NCI-H510A treated with DMSO at 0.1 percent for 48 hours (cell line): ENCODE data around the gene TULP3.
A peak's percentile ranks its signal among the peaks of the same experiment; 100 is the strongest.
"Not testable (repeated sequence)": the region's sequence is repeated elsewhere in the genome, so short reads cannot be mapped to it uniquely, and the experiment has no call there.

Experiments used
- DNase-seq: peaks from one replicate; lab custom pipeline; 2025; lab: John Stamatoyannopoulos, UW

The TULP3 gene

DNA sequence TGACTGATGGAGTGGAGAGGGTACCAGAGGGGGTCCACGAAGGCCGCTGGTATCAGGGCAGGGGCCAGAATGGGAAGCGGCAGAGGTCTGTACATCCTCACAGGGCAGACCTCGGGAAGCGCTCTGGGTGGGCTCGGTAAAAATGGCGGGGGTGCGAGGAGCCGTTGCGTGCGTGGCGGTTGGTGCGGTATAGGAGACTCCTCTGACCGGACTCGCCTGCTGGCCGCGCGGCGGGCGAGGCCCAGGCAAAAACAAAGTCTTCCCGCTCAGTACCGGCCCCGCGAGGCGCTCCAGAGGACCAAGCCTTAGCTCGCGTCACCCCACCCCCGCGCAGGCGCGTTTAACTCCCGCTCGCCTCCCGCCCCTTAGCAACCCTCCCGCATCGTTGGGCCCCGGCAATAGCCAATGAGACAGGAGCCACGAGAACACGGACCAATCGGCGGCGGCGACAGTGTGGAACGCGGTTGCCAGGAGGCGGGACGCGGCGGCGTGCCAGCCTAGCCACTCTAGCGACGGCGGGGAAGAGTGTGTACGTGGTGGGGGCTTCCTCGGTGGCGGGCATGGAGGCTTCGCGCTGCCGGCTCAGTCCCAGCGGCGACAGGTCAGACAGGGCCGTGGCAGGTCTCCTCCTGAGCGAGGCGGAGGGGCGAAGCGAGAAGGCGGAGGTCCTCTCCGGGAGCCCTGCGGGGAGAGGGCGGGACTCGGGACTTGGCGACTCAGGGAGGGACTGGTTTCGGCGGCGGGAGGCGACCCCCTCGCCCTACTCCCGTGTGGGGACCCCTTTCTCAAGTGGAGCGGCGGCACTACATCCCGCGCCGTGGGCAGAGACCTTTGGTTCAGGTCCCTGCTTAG lies at the start of gene TULP3:
Gene TULP3, plus strand, starts transcription at position 504 of the 852 bp plus-strand sequence. Its CDS starts 57 bp downstream, at position 561.
- peak; percentile 97 for DNase-seq

GRCh38 chr12:2841056-2841650 lies 49.5 kb upstream of the TULP3 start:
- no peak for DNase-seq

DNA sequence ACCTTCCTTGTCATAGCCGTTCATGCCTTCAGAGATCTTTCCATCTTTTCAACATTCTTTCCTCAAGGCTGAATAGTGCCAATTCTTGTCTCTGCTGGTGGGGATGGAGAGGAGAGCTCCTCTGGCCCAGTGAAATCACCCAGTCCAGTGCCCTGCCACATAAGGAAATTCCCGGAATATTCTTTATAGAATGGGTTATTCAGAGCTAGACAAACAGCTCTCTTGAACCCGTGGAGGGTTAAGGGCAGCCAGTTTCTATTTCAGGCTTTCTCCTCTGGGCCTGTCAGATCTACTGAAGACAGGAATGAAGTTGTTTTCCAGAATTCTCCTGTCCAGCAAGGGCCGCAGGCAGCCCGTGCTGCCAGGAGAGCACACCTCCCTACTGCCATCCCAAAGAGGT lies 47.7 kb upstream of the TULP3 start:
- DNase-seq = no peak

DNA sequence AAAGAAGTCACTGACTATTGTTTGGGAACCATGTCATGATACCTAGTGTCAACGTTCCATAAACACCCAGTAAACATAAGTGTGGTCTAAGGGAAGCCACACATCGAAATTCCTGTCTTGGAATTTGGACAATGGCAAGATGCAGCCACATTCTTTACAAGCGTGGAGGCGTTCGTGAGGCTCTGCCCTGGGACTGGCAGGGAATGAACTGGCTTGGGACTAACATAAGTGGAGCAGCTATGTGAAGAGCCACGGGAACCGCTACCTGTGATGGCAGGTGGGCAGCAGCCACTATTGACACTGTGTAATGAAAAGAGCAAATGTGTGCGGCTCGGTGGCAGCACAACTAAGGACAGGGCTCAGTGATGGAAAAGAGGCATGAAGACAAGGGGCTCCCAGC lies 45.9 kb upstream of the TULP3 start:
- no peak for DNase-seq

GRCh38 chr12:2845280-2845679 lies 45.4 kb upstream of the TULP3 start:
- DNase-seq = no peak

GRCh38 chr12:2851931-2852330 lies 38.8 kb upstream of the TULP3 start:
- DNase-seq = no peak

- peak; percentile 59 for DNase-seq
Observed at GRCh38 chr12:2853626-2854025, 37.1 kb upstream of the TULP3 start.

DNA sequence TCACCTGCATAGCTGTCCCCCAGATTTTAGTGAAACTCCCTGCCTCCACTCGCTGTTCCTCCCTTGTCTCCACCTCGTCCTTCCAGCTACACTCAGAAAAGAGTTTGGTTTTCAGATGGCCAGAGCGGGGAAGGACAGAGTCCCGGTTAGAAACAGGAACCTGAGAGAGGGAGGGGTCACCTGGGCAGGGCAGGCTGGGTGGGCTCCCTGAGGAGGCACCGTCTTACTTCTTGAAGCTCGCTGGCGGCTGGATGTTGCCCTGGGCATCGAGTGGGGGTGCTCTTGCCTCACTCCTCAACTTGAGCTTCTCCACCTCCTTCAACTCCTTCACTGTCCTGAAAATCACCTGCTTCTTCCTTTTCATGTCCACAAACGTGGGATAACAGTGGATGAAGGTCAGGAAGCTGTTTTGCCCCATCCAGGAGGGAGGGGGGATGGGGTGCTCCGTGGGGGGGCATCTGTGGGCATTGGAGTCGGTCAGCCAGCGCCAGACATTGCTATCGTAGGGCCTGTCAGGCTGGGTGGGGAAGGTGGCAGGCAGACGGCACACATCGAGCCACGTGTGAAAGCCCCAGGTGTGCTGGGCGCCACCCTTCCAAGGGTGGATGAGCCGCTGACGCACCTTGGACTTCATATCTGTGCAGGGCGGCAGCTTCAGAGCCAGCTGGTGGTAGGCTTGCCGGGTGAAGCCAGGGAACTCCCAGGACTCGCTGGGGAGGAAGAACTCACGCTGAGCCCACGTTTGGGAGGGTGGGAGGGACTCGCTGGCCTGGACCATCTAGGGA lies 35.8 kb upstream of the TULP3 start:
- no peak for DNase-seq

- DNase-seq = no peak
Observed at GRCh38 chr12:2855546-2855945, 35.1 kb upstream of the TULP3 start.

- no peak for DNase-seq
Observed at GRCh38 chr12:2856051-2856450, 34.6 kb upstream of the TULP3 start.

- DNase-seq = peak; percentile 85
Observed at GRCh38 chr12:2857021-2857431, 33.7 kb upstream of the TULP3 start, which contains the start of gene TEX52. Gene TEX52, minus strand, starts transcription at chr12:2857039. Its CDS starts 13 bp downstream, at chr12:2857026.

- DNase-seq = peak; percentile 27
Observed at GRCh38 chr12:2857576-2857975, 33.1 kb upstream of the TULP3 start.

DNA sequence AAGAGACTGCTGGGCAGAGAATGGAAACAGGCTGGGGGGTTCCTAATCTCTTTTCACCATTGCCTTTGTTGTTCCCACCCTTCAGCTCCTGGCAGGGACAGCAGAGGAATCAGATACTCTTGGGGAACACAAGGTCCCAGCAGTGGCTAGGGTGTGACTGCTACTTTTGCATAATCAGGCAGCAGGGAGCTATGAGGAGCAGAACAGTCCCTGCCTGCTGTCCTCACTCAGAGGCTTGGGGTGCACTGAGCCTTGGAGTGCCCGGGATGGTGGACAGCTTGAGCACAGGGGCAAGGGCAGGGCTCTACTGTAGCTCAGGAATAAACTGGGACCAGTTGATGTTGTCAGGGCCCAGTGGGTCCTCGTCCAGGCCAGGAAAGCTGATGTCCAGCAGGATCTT lies 32.4 kb upstream of the TULP3 start:
- DNase-seq = no peak

DNA sequence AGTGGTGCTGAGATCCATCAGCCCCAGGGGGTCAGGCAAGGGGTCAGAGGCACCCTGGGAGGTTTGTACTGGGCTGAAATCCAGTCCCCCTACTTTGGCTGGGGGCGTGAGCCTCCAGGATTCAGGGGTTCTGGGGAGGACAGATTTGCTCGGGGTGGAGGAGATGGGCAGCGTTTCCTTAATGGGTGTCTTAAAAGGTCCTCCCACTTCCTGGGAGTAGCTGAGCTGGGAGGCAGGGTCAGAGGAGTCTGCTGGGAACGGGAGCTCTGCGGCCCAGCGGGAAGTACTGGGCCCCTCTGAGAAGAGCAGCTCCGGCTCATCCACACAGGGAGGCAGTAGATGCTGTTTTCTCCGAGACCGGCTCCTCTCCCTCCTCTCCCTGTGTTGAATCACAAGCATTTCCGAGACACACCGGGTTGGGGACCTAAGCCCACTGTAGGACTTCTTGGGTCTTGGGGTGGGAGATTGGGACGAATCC lies 31.7 kb upstream of the TULP3 start:
- DNase-seq = no peak

DNA sequence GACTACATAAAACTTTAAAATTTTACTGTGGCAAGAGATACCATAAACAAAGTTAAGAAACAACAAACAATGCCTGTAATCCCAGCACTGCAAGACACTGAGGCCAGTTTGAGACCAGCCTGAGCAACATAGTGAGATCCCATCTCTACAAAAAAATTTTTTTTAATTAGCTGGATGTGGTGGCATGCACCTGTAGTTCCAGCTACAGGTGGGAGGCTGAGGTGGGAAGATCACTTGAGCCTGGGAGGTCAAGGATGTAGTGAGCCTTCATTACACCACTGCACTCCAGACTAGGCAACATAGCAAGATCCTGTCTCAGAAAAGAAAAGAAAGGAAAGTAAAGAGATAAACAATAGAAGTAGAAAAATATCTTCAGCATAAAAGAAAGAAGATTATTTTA lies 30.5 kb upstream of the TULP3 start:
- DNase-seq = no peak

- no peak for DNase-seq
Observed at GRCh38 chr12:2862876-2863275, 27.8 kb upstream of the TULP3 start.

- DNase-seq = not testable (repeated sequence)
Observed at GRCh38 chr12:2863402-2863801, 27.3 kb upstream of the TULP3 start.

DNA sequence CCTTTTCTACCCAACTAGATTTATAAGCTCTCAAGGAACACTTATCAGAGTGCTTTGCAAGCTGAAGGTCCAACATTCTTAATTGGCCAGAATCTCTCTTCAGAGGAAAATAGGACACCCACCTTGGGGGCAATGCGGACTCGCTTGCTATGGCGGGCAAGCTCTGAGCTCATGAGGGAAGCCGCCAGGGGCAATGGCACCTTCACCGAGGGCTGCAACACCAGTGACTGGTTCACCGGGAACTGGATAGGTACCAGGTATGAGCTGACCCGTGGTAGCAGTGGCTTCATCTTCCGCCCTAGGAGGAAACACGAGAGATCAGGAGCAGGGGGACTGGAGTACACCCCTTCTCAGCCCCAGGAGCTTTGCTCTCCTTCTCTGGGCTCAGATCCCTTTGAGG lies 26.5 kb upstream of the TULP3 start:
- DNase-seq = no peak

- DNase-seq = not testable (repeated sequence)
Observed at GRCh38 chr12:2868986-2869632, 21.6 kb upstream of the TULP3 start.

DNA sequence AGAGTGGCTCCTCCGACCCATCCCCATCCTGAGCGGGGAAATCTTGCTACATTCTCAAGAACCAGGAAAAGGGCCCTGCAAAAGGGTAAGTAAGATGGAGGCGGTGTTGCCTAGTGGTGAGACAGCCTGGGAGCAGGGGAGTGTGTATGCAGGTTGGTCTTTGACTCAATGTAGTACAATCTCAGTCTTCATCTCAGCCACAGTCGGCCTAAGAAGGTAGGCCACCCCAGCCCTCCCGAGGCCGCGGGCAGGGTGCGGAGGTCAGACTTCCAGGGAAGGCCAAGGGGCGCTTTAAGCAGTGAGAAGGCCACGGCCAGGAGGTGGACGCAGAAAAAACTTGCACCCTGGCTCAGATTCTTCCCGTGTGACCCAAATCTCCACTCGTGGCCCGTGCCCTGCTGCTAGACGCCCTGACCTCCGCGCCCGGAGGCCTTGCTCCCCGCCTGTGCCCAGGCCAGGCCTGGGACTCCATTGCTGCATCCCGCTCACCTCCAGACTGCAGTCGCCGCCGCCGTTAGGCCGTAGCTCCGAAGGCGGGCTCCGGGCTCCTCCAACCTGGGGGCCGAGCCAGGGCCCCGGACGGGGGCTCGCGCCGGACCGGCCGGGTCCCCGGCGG lies 14.2 kb upstream of the TULP3 start:
- DNase-seq = no peak
